ENCODE data around the gene TBATA.

TBATA gene

DNA sequence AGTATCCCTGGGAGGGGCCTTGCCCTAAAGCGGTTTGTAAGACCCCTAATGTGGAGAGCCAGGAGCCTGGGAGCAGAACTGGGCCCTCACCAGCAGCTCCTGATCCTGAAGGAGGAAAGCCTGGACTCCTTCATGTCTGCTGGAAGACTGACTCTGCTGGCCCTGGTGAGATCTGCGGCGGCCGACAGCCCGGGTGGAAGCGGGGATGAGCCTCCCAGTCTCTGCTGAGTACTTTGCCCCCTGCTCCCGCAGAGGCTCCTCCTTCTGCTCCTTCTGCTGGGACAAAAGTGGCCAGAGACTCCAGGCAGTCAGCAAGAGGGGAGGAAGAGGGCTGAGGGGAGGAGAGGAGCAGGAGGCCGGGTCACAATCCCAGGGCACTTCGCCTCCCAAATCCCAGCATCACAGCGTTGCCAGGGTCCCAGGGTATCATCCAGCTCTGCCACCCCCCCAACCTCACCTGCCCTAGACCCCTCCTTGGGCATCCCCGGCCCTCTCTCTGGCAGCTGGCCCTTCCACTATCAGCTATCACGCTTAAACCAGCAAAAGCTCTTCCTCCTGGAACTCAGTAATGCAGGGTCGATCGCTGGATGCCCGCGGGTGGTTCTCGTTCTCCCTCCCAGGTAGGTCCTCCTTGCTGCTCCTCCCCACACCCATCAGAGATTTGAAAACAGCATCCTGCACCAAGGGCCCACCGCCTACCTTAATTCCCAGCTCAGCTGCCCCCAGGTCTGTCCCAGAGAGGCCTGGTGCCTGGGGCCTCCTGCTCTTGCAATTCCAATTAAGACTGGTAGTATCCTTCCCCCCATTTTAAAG is 7.9 kb downstream of the TBATA start:
- Histone ChIP-seq H3K27ac (ENCODE audit: extremely low read depth, low read depth, low read length) (no peak overlapping the region), H3K4me3 (ENCODE audit: low read depth, low read length) (no peak overlapping the region), H3K36me3 (ENCODE audit: control insufficient read depth in 2 of 2, insufficient read depth in 1 of 2, low read length in 2 of 2) (no peaks in the 10 kb centered on the region), H3K4me1 (ENCODE audit: control insufficient read depth, insufficient read depth, low read length) (no peaks in the 10 kb centered on the region), H3K9me3 (ENCODE audit: control insufficient read depth, insufficient read depth, low read depth, low read length) (no peaks in the 10 kb centered on the region)
- TF ChIP-seq ZNF561 (tag by site-specific recombination; IDR thresholded peaks at IDR 0.05; ENCODE audit: borderline replicate concordance) (no peak), ZNF112 (tag by site-specific recombination; IDR thresholded peaks at IDR 0.05) (no peak), ZNF473 (tag by site-specific recombination; IDR thresholded peaks at IDR 0.05) (no peak), ZNF600 (tag by site-specific recombination; IDR thresholded peaks at IDR 0.05) (no peak), ZNF571 (tag by site-specific recombination; IDR thresholded peaks at IDR 0.05) (no peak), ZNF274 (IDR thresholded peaks at IDR 0.05; ENCODE audit: low read length) (no peak), ZNF274 (tag by site-specific recombination; IDR thresholded peaks at IDR 0.05; ENCODE audit: borderline replicate concordance) (no peak), HOXC10 (CRISPR knock-in tag; IDR thresholded peaks at IDR 0.05) (no peak), GLIS1 (tag by site-specific recombination; IDR thresholded peaks at IDR 0.05) (no peak), ZNF777 (tag by site-specific recombination; IDR thresholded peaks at IDR 0.05; ENCODE audit: borderline replicate concordance) (no peak), ZNF221 (tag by site-specific recombination; IDR thresholded peaks at IDR 0.05; ENCODE audit: borderline replicate concordance) (no peak), ZNF174 (tag by site-specific recombination; IDR thresholded peaks at IDR 0.05) (no peak), ZNF544 (tag by site-specific recombination; IDR thresholded peaks at IDR 0.05) (no peak)
- TF ChIP-seq, protein P1, sequence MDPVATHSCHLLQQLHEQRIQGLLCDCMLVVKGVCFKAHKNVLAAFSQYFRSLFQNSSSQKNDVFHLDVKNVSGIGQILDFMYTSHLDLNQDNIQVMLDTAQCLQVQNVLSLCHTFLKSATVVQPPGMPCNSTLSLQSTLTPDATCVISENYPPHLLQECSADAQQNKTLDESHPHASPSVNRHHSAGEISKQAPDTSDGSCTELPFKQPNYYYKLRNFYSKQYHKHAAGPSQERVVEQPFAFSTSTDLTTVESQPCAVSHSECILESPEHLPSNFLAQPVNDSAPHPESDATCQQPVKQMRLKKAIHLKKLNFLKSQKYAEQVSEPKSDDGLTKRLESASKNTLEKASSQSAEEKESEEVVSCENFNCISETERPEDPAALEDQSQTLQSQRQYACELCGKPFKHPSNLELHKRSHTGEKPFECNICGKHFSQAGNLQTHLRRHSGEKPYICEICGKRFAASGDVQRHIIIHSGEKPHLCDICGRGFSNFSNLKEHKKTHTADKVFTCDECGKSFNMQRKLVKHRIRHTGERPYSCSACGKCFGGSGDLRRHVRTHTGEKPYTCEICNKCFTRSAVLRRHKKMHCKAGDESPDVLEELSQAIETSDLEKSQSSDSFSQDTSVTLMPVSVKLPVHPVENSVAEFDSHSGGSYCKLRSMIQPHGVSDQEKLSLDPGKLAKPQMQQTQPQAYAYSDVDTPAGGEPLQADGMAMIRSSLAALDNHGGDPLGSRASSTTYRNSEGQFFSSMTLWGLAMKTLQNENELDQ (tag by site-specific recombination; IDR thresholded peaks at IDR 0.05; ENCODE audit: low read depth): no peak
- CTCF ChIA-PET: no interaction called here
- POLR2A ChIA-PET: no interaction called here

GRCh38 chr10:70776455-70777005 is 8.6 kb downstream of the TBATA start:
- ChIA-PET CTCF (interaction anchor here (0.7 kb wide), 1 partner anchor 1007 kb away, joined by 4 read pairs; no protein-coding TSS in a partner anchor), POLR2A (no interaction called here)
- no peaks in the 10 kb centered on the region for H3K4me1 ChIP-seq (ENCODE audit: control insufficient read depth, insufficient read depth, low read length)
- H3K9me3 ChIP-seq (ENCODE audit: control insufficient read depth, insufficient read depth, low read depth, low read length): no peaks in the 10 kb centered on the region
- no peak overlapping the region for H3K4me3 ChIP-seq (ENCODE audit: low read depth, low read length)
- TF ChIP-seq ZNF660 (tag by site-specific recombination; IDR thresholded peaks at IDR 0.05) (no peak), ZNF777 (tag by site-specific recombination; IDR thresholded peaks at IDR 0.05; ENCODE audit: borderline replicate concordance) (no peak), SP7 (tag by site-specific recombination; IDR thresholded peaks at IDR 0.05) (no peak), ZNF121 (tag by site-specific recombination; IDR thresholded peaks at IDR 0.05) (no peak), ZIC2 (tag by site-specific recombination; IDR thresholded peaks at IDR 0.05) (no peak), TRIM28 (IDR thresholded peaks at IDR 0.05; ENCODE audit: borderline replicate concordance, low read length) (no peak), ZBTB6 (tag by site-specific recombination; IDR thresholded peaks at IDR 0.05) (no peak), KLF7 (tag by site-specific recombination; IDR thresholded peaks at IDR 0.05; ENCODE audit: borderline replicate concordance) (no peak), ZNF791 (tag by site-specific recombination; IDR thresholded peaks at IDR 0.05) (no peak), ZNF426 (tag by site-specific recombination; IDR thresholded peaks at IDR 0.05) (no peak), ZNF629 (tag by site-specific recombination; IDR thresholded peaks at IDR 0.05) (no peak), ZNF596 (tag by site-specific recombination; IDR thresholded peaks at IDR 0.05) (no peak), SETDB1 (IDR thresholded peaks at IDR 0.05; ENCODE audit: insufficient read length, low read length) (no peak), ZNF341 (tag by site-specific recombination; IDR thresholded peaks at IDR 0.05; ENCODE audit: low read depth) (no peak), ZNF155 (tag by site-specific recombination; IDR thresholded peaks at IDR 0.05) (no peak), ZNF433 (tag by site-specific recombination; IDR thresholded peaks at IDR 0.05; ENCODE audit: low read depth) (no peak), ZNF18 (tag by site-specific recombination; IDR thresholded peaks at IDR 0.05) (no peak), ZNF626 (tag by site-specific recombination; IDR thresholded peaks at IDR 0.05) (no peak), ZNF10 (tag by site-specific recombination; IDR thresholded peaks at IDR 0.05) (no peak)
- no peak overlapping the region for H3K27ac ChIP-seq (ENCODE audit: extremely low read depth, low read depth, low read length)
- no peaks in the 10 kb centered on the region for H3K36me3 ChIP-seq (ENCODE audit: control insufficient read depth in 2 of 2, insufficient read depth in 1 of 2, low read length in 2 of 2)
